Measurements from ENCODE around the gene CSMD2.

Gene CSMD2

GRCh38 chr1:34132161-34132420 is 32.9 kb downstream of the CSMD2 start:
- Histone ChIP-seq H4K20me1 (no peaks in the 10 kb centered on the region), H3K27me3 (no peaks in the 10 kb centered on the region), H3K9me3 (no peaks in the 10 kb centered on the region), H3K4me2 (no peak overlapping the region), H3K4me1 (peaks cover 48% of the 10 kb centered on the region), H3K9ac (no peak overlapping the region), H3K27ac (no peak overlapping the region), H3K36me3 (no peaks in the 10 kb centered on the region), H3K4me3 (no peak overlapping the region)
- TF ChIP-seq Cebpa-rat (IDR thresholded peaks at IDR 0.05): no peak

DNA sequence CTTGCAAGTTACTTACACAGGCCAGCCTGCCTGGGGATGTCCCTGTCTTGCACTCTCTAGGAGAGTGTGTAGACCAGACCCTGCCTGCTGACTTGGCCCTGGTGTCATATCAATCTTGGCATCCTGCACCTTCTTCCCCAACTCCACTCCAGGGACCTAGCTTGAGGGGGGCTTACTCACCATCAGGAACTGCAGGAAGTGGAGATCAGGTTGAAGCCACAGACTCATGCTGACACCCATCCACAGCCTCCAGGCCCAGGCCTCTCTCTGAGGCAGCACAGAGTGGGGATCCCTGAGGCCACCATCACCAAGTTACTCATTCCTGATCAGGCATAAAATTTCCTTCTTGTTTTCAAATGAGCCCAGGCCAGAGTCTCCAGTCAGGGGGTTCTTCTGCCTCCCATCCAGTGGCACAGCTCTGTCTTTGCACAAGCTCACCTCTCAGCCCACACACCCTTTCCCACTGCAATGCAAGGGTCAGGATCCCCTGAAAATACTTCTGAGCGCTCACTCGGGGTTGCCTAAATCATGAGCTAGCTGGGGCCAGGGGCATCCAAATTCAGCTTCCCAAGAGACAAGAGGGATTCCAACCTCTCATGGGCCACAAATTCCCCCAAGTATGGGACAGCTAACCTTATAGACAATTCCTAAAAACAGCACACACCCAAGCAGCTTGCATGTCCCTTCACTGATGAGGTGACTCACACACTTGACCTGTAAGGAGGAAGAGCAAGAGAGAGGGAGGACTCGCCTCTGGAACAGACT is 33.5 kb downstream of the CSMD2 start:
- no peaks in the 10 kb centered on the region for H4K20me1 ChIP-seq

DNA sequence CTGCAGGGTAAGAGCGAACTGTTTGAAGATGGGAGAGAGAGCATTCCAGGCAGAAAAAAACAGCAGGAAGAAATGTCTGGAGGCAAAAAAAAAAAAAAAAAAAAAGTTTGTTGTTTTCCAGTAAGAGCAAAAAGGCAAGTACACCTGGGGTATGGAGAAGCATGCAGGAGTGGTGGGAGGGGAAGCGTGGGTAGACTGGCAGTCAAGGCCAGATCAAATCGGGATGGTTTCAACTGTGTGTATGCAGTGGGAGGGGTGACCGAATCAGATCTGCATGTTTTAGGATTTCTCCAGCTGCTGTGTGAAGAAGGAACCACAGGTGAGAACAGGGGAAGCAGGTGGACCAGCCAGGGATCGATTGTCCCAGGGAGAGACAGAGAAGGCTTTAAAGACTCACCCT is 34.7 kb downstream of the CSMD2 start:
- H4K20me1 ChIP-seq: no peaks in the 10 kb centered on the region
- H3K4me2 ChIP-seq: peak overlapping the region; percentile 96
- no peaks in the 10 kb centered on the region for H3K9me3 ChIP-seq
- TF ChIP-seq Cebpa-rat (IDR thresholded peaks at IDR 0.05): no peak
- 0 out of 2 replicates have a peak overlapping the region, but pooled peaks have one; percentile 55 for H3K27ac ChIP-seq
- H3K4me1 ChIP-seq: peaks cover 63% of the 10 kb centered on the region
- H3K4me3 ChIP-seq: no peak overlapping the region
- H3K36me3 ChIP-seq: no peaks in the 10 kb centered on the region
- H3K27me3 ChIP-seq: no peaks in the 10 kb centered on the region
- H3K9ac ChIP-seq: no peak overlapping the region

More for the DNA sequence above, 33.5 kb downstream of the CSMD2 start:
- Histone ChIP-seq H3K4me2 (peak overlapping the region; percentile 33), H3K27me3 (no peaks in the 10 kb centered on the region), H3K27ac (peak overlapping the region; percentile 33; the same call in 1 of the 2 replicates), H3K4me1 (peaks cover 50% of the 10 kb centered on the region), H3K36me3 (no peaks in the 10 kb centered on the region), H3K9me3 (no peaks in the 10 kb centered on the region), H3K9ac (no peak overlapping the region), H3K4me3 (no peak overlapping the region)
- TF ChIP-seq Cebpa-rat (IDR thresholded peaks at IDR 0.05): no peak

DNA sequence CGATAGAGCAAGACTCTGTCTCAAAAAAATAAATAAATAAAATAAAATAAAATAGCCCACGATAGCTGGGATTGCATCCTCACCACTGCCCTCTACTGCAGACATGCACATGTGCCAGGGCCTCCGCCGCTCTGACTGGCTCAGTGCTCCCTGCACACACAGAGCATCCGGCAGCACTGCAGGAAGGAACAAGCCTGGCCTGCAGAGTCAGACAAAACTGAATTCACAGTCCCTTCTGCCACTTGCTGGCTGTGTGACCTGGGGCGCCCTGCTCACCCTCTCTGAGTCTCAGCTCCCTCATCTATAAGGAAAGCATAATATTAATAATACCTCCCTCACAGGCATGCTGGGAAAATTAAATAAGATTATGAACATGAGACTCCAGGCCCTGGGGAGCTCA is 35.4 kb downstream of the CSMD2 start:
- Histone ChIP-seq H3K27ac (peak overlapping the region; percentile 55; the same call in 1 of the 2 replicates), H4K20me1 (no peaks in the 10 kb centered on the region), H3K27me3 (no peaks in the 10 kb centered on the region), H3K36me3 (no peaks in the 10 kb centered on the region), H3K4me3 (no peak overlapping the region), H3K9me3 (no peaks in the 10 kb centered on the region), H3K4me1 (peaks cover 69% of the 10 kb centered on the region), H3K9ac (no peak overlapping the region), H3K4me2 (peak overlapping the region; percentile 96)
- no peak for TF ChIP-seq Cebpa-rat (IDR thresholded peaks at IDR 0.05)

GRCh38 chr1:34128186-34128889 is 36.7 kb downstream of the CSMD2 start:
- Histone ChIP-seq H4K20me1 (no peaks in the 10 kb centered on the region), H3K9me3 (no peaks in the 10 kb centered on the region), H3K27ac (peak overlapping the region; percentile 95), H3K4me3 (no peak overlapping the region; the same call in 1 of the 2 replicates), H3K4me1 (peaks cover 76% of the 10 kb centered on the region), H3K27me3 (no peaks in the 10 kb centered on the region), H3K36me3 (no peaks in the 10 kb centered on the region), H3K9ac (peak overlapping the region; percentile 43), H3K4me2 (peak overlapping the region; percentile 96)
- TF ChIP-seq Cebpa-rat (IDR thresholded peaks at IDR 0.05): no peak

- Histone ChIP-seq H3K4me3 (peak overlapping the region; percentile 59), H4K20me1 (no peaks in the 10 kb centered on the region), H3K27ac (peak overlapping the region; percentile 95), H3K4me2 (peak overlapping the region; percentile 96), H3K9ac (peak overlapping the region; percentile 78), H3K27me3 (no peaks in the 10 kb centered on the region), H3K36me3 (no peaks in the 10 kb centered on the region), H3K9me3 (peaks cover 6% of the 10 kb centered on the region; the same call in 1 of the 2 replicates), H3K4me1 (peaks cover 76% of the 10 kb centered on the region)
- TF ChIP-seq Cebpa-rat (IDR thresholded peaks at IDR 0.05): no peak
These were observed 37.7 kb downstream of the CSMD2 start for GRCh38 chr1:34127006-34128000.

DNA sequence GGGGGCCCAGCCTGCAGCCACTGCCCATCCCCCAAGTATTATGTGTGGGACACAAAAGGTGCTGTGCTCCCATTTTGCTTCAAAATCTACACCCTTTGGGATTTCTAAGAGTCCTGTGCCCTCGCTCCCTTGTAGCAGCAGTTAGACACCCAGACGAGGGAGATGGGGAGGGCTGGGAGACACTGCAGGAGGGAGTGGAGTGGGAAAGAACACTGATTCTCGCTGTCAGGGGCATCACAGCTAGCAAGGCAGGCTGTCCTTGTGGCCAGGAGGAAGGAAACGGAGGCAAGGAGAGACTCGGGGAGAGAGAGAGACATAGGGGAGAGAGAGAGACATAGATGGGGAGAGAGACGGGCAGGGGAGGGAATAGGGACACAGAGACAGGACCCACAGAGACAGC is 38.5 kb downstream of the CSMD2 start:
- TF ChIP-seq Cebpa-rat (IDR thresholded peaks at IDR 0.05): no peak

GRCh38 chr1:34125721-34126380 is 39.2 kb downstream of the CSMD2 start:
- Histone ChIP-seq H3K9me3 (peaks cover 16% of the 10 kb centered on the region; the same call in 1 of the 2 replicates), H4K20me1 (no peaks in the 10 kb centered on the region), H3K36me3 (no peaks in the 10 kb centered on the region), H3K9ac (peak overlapping the region; percentile 78), H3K27ac (peak overlapping the region; percentile 95), H3K27me3 (no peaks in the 10 kb centered on the region), H3K4me1 (peaks cover 66% of the 10 kb centered on the region), H3K4me3 (peak overlapping the region; percentile 59), H3K4me2 (peak overlapping the region; percentile 96)
- no peak for TF ChIP-seq Cebpa-rat (IDR thresholded peaks at IDR 0.05)

More for the DNA sequence above, 38.5 kb downstream of the CSMD2 start:
- peaks cover 72% of the 10 kb centered on the region for H3K4me1 ChIP-seq
- peak overlapping the region; percentile 59 for H3K4me3 ChIP-seq
- peak overlapping the region; percentile 78 for H3K9ac ChIP-seq
- H3K36me3 ChIP-seq: no peaks in the 10 kb centered on the region
- no peaks in the 10 kb centered on the region for H3K27me3 ChIP-seq
- peaks cover 14% of the 10 kb centered on the region; the same call in 1 of the 2 replicates for H3K9me3 ChIP-seq
- H4K20me1 ChIP-seq: no peaks in the 10 kb centered on the region
- peak overlapping the region; percentile 95 for H3K27ac ChIP-seq
- H3K4me2 ChIP-seq: peak overlapping the region; percentile 96
